ENCODE data around the gene RAB40B.

Gene RAB40B

GRCh38 chr17:82679586-82680465 lies 18.7 kb downstream of the RAB40B start:
- H3K4me3 ChIP-seq (ENCODE audit: low read length): no peak overlapping the region
- TF ChIP-seq, protein P1, sequence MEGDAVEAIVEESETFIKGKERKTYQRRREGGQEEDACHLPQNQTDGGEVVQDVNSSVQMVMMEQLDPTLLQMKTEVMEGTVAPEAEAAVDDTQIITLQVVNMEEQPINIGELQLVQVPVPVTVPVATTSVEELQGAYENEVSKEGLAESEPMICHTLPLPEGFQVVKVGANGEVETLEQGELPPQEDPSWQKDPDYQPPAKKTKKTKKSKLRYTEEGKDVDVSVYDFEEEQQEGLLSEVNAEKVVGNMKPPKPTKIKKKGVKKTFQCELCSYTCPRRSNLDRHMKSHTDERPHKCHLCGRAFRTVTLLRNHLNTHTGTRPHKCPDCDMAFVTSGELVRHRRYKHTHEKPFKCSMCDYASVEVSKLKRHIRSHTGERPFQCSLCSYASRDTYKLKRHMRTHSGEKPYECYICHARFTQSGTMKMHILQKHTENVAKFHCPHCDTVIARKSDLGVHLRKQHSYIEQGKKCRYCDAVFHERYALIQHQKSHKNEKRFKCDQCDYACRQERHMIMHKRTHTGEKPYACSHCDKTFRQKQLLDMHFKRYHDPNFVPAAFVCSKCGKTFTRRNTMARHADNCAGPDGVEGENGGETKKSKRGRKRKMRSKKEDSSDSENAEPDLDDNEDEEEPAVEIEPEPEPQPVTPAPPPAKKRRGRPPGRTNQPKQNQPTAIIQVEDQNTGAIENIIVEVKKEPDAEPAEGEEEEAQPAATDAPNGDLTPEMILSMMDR (conservative IDR thresholded peaks at IDR 0.05; ENCODE audit: low read depth, low read length): no peak
- DNase-seq (ENCODE audit: low read depth): no peak

DNA sequence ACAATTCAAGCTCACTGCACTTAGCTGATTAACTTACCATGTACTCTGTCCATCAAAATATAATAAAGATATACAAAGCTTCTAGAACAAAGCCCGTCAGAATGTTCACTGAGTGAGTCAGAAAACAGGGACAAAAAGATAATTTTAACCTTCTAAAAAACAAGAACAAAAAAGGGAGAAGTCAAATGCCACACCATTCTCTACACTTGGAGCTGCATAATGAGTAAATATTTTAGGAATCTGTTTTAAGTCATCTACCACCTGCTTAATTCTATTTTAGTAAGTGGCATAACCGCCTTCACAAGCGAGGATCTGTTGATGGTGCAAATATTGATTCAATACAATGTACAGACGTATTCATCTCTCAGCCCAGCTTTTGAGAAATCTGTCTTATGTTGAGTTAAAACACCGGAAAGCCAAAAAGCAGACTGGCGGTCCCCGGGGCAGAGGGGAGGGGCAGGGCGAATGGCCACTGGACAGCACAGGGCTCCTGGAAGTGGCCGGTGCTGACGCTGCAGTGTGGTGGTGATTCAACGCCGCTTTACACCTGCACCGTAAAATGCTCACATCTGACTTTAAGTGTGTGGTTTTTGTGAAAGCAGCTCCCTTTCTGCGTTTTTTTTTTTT lies 20.1 kb downstream of the RAB40B start:
- no peak overlapping the region for H3K4me3 ChIP-seq (ENCODE audit: low read length)
- TF ChIP-seq, protein P1 (conservative IDR thresholded peaks at IDR 0.05; ENCODE audit: low read depth, low read length): no peak
- no peak for DNase-seq (ENCODE audit: low read depth)

- TF ChIP-seq, protein P1 (conservative IDR thresholded peaks at IDR 0.05; ENCODE audit: low read depth, low read length): no peak
- no peak for DNase-seq (ENCODE audit: low read depth)
- H3K4me3 ChIP-seq (ENCODE audit: low read length): no peak overlapping the region
Measured at GRCh38 chr17:82677353-82677925, 21.1 kb downstream of the RAB40B start.

- no peak for DNase-seq (ENCODE audit: low read depth)
- H3K4me3 ChIP-seq (ENCODE audit: low read length): no peak overlapping the region
- TF ChIP-seq, protein P1 (conservative IDR thresholded peaks at IDR 0.05; ENCODE audit: low read depth, low read length): no peak
Measured at GRCh38 chr17:82675476-82676245, 22.8 kb downstream of the RAB40B start.

GRCh38 chr17:82674656-82675475 lies 23.6 kb downstream of the RAB40B start:
- no peak for DNase-seq (ENCODE audit: low read depth)
- H3K4me3 ChIP-seq (ENCODE audit: low read length): no peak overlapping the region
- TF ChIP-seq, protein P1 (conservative IDR thresholded peaks at IDR 0.05; ENCODE audit: low read depth, low read length): no peak
